PC-9 (cell line): ENCODE measurements around the gene CRADD. TPM values are rescaled to one million over a fixed set of nuclear protein-coding genes. Genes with fewer than 3 reads are reported as not detected.

ENCODE experiments used
- BruUV-seq: library from RNA; stranded (reverse); fragments of 400-500 nt; replicated peaks from 2 replicates; lab custom pipeline; 2021; lab: Mats Ljungman, UMichigan
- CTCF ChIA-PET: fragments of 300-600 bp; sonication (Branson Sonifier 250); formaldehyde crosslinking; loops from one replicate; lab custom pipeline; 2022; ENCODE audit warnings: antibody characterized with exemption; lab: Charles Lee
- POLR2A ChIA-PET: fragments of 300-600 bp; sonication (Branson Sonifier 250); formaldehyde crosslinking; loops from one replicate; lab custom pipeline; 2022; ENCODE audit warnings: antibody characterized with exemption; ENCODE audit not compliant: unreplicated experiment; lab: Charles Lee
- DNase-seq, 2 experiments: peaks; one replicate each; pipeline versions ENCODE4 v3.0.0 to v3.0.0-alpha.2; 2015 to 2022; ENCODE audit warnings: mixed read lengths in 1 of 2
- H2AFZ ChIP-seq: fragments of 200-600 bp; sonication (generic); 2 replicates; pipeline ENCODE4 v1.8.1; 2017; ENCODE audit warnings: antibody characterized with exemption
- H3F3A ChIP-seq: fragments of 200-600 bp; sonication (generic); 2 replicates; pipeline ENCODE4 v1.8.1; 2017; ENCODE audit warnings: antibody characterized with exemption, mild to moderate bottlenecking, low read depth; ENCODE audit not compliant: insufficient read depth
- H3K27ac ChIP-seq: fragments of 200-600 bp; sonication (generic); 2 replicates; pipeline ENCODE4 v1.6.1; 2016; ENCODE audit warnings: mixed run types
- H3K27me3 ChIP-seq: fragments of 200-600 bp; sonication (generic); 2 replicates; pipeline ENCODE4 v1.6.1; 2016; ENCODE audit warnings: low read depth, mixed run types; ENCODE audit not compliant: insufficient read depth
- H3K36me3 ChIP-seq: fragments of 200-600 bp; sonication (generic); 2 replicates; pipeline ENCODE4 v1.6.1; 2016; ENCODE audit warnings: low read depth, mixed run types
- H3K4me1 ChIP-seq: fragments of 200-600 bp; sonication (generic); replicated peaks from 2 replicates; pipeline ENCODE4 v1.6.1; 2016; ENCODE audit warnings: mixed run types; ENCODE audit not compliant: insufficient read depth
- H3K4me2 ChIP-seq: fragments of 200-600 bp; sonication (generic); 2 replicates; pipeline ENCODE4 v1.6.1; 2017; ENCODE audit warnings: mixed run types
- H3K4me3 ChIP-seq: fragments of 200-600 bp; sonication (generic); 2 replicates; pipeline ENCODE4 v1.6.1; 2016; ENCODE audit warnings: mixed run types
- H3K79me2 ChIP-seq: fragments of 200-600 bp; sonication (generic); 2 replicates; pipeline ENCODE4 v1.6.1; 2017; ENCODE audit warnings: low read depth, mixed run types
- H3K9me2 ChIP-seq: fragments of 200-600 bp; sonication (generic); 2 replicates; pipeline ENCODE4 v1.8.1; 2017; ENCODE audit warnings: mild to moderate bottlenecking; ENCODE audit not compliant: insufficient read depth
- H3K9me3 ChIP-seq: fragments of 200-600 bp; sonication (generic); 2 replicates; pipeline ENCODE4 v1.8.1; 2016; ENCODE audit warnings: low read depth; ENCODE audit not compliant: insufficient read depth
- H4K20me1 ChIP-seq: fragments of 200-600 bp; sonication (generic); 2 replicates; pipeline ENCODE4 v1.8.1; 2017; ENCODE audit not compliant: insufficient read depth
- EZH2 ChIP-seq: fragments of 200-600 bp; sonication (generic); IDR thresholded peaks from 2 replicates; pipeline ENCODE4 v1.8.0; 2017; ENCODE audit warnings: antibody characterized with exemption, low read depth
- intact Hi-C: fragments of 100-400 bp; cut with micrococcal nuclease; formaldehyde crosslinking; loops from one replicate; pipeline ENCODE4 v1.10.0; 2022; ENCODE audit not compliant: unreplicated experiment
- total RNA-seq: library from RNA; stranded (reverse); gene quantifications from 2 replicates; pipeline ENCODE4 v1.2.3, GENCODE V29; 2021
- TF ChIP-seq, protein P1 (sequence below): fragments of 200-600 bp; sonication (generic); conservative IDR thresholded peaks from 2 replicates; pipeline ENCODE4 v1.6.1; 2017; ENCODE audit warnings: mixed run types, antibody characterized with exemption, mild to moderate bottlenecking, moderate library complexity

CRADD gene
- total RNA-seq, 1 experiment from 2014 or later: 7.6 TPM

DNA sequence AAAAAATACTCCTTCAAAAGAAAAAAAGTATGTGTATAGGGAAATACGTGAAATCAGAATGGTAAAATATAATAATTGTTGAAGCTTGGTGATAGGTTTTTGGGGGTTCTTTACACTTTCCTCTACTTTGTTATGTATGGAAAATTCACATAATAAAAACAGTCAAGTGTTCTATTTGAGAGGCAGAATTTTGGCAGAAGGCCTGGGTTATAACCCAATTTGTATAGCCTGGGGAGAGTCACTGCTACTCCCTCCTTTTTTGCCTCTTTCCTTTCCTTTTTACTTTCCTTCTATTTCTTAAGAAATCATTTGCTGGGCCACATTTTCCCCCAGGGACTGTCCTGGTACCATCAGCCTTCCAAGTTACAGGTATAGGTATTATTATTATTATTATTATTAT lies 105.7 kb downstream of the CRADD start:
- CTCF ChIA-PET: no interaction called here
- Histone ChIP-seq H3K27ac (no peak overlapping the region), H4K20me1 (no peaks in the 10 kb centered on the region), H3K4me3 (no peak overlapping the region), H3K9me2 (no peaks in the 10 kb centered on the region), H3K79me2 (no peaks in the 10 kb centered on the region), H3K9me3 (0 out of 2 replicates have a peak, but pooled peaks cover under 1% of the 10 kb centered on the region), H2AFZ (no peak overlapping the region), H3K36me3 (no peaks in the 10 kb centered on the region), H3K27me3 (no peaks in the 10 kb centered on the region), H3K4me1 (peaks cover 50% of the 10 kb centered on the region), H3K4me2 (no peak overlapping the region), H3F3A (peaks cover 34% of the 10 kb centered on the region)
- intact Hi-C loops: no loop called here
- TF ChIP-seq, protein P1, sequence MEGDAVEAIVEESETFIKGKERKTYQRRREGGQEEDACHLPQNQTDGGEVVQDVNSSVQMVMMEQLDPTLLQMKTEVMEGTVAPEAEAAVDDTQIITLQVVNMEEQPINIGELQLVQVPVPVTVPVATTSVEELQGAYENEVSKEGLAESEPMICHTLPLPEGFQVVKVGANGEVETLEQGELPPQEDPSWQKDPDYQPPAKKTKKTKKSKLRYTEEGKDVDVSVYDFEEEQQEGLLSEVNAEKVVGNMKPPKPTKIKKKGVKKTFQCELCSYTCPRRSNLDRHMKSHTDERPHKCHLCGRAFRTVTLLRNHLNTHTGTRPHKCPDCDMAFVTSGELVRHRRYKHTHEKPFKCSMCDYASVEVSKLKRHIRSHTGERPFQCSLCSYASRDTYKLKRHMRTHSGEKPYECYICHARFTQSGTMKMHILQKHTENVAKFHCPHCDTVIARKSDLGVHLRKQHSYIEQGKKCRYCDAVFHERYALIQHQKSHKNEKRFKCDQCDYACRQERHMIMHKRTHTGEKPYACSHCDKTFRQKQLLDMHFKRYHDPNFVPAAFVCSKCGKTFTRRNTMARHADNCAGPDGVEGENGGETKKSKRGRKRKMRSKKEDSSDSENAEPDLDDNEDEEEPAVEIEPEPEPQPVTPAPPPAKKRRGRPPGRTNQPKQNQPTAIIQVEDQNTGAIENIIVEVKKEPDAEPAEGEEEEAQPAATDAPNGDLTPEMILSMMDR: no peak
- TF ChIP-seq EZH2: no peak
- no peak for DNase-seq
- POLR2A ChIA-PET: interaction anchor here (0.6 kb wide), 1 partner anchor 295 kb away, joined by 3 read pairs; no protein-coding TSS in a partner anchor
- BruUV-seq: no TSS peak

DNA sequence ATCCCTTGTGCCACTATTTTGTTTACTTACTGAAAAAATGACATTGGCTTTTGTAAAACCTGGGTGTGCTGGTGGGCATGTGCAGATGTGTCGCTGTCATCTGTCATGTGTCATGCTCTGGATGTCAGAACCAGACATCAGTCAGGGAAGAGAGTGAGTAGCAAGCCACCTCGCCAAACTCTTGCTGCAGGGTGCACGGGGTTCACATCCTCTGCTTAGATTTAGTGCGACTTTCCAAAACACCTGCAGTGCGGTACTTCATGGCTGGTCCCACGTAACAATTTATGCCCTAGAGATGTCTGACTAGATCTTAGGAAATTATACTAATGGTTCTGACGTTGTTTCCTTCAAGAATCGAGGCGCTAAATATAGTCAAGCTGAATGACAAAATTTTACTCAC lies 106.7 kb downstream of the CRADD start:
- no peaks in the 10 kb centered on the region for H3K36me3 ChIP-seq
- intact Hi-C loops: loop anchor here (1.0 kb wide), 1 partner anchor 214 kb away; no protein-coding TSS in a partner anchor
- peak overlapping the region; percentile 73 for H3K4me2 ChIP-seq
- no peaks in the 10 kb centered on the region for H3K27me3 ChIP-seq
- ChIA-PET CTCF (no interaction called here), POLR2A (interaction anchor here (0.6 kb wide), 2 partner anchors 294 to 639 kb away, joined by 3 read pairs; no protein-coding TSS in a partner anchor)
- H3K79me2 ChIP-seq: no peaks in the 10 kb centered on the region
- H2AFZ ChIP-seq: no peak overlapping the region
- peak overlapping the region; percentile 93 for H3K27ac ChIP-seq
- TF ChIP-seq EZH2: no peak
- TF ChIP-seq, protein P1: no peak
- H3K9me3 ChIP-seq: 0 out of 2 replicates have a peak, but pooled peaks cover 7% of the 10 kb centered on the region
- BruUV-seq: no TSS peak
- DNase-seq: no peak
- H4K20me1 ChIP-seq: no peaks in the 10 kb centered on the region
- peaks cover 34% of the 10 kb centered on the region for H3F3A ChIP-seq
- H3K4me1 ChIP-seq: peaks cover 52% of the 10 kb centered on the region
- no peak overlapping the region for H3K4me3 ChIP-seq
- no peaks in the 10 kb centered on the region for H3K9me2 ChIP-seq

DNA sequence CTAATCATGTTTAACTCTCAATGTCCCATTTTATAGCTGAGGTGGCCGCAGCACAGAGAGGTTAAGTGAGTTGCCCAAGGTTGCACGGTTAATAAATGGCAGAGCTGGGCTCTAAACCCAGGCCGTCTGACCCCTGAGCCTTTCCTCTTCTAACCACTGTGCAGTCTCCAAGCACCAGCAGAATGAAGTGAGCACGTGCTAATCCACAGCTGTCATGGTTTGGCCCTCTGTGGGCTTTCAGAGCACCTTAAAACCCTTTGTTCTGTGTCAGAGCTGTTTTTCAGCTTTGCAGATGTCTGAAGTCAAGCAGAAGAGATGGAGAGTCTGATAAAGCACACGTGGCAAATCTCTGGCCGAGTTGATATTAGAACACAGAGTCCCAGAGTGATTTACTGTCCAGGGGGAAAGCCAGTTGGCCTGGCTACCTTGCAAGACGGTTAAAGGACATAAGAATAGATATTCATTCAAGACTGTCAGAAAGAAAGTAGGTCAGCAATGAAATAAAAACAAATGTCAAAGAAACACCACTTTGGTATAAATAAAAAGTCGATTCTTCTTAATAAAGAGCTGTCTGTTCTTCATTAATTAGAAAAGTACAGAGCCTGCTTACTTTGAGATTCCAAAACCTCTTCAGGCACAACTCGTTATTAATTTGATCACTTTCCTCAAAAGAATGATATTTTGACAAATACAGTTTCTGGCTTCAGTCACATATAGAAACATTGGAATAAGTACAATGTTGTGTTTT lies 107.3 kb downstream of the CRADD start:
- BruUV-seq: no TSS peak
- Histone ChIP-seq H3K27me3 (no peaks in the 10 kb centered on the region), H3K9me2 (no peaks in the 10 kb centered on the region), H4K20me1 (no peaks in the 10 kb centered on the region), H3F3A (peaks cover 34% of the 10 kb centered on the region), H3K4me1 (peaks cover 52% of the 10 kb centered on the region), H2AFZ (no peak overlapping the region), H3K9me3 (0 out of 2 replicates have a peak, but pooled peaks cover 7% of the 10 kb centered on the region), H3K36me3 (no peaks in the 10 kb centered on the region), H3K4me3 (peak overlapping the region; percentile 40; the same call in 1 of the 2 replicates), H3K4me2 (peak overlapping the region; percentile 73), H3K27ac (peak overlapping the region; percentile 93), H3K79me2 (no peaks in the 10 kb centered on the region)
- DNase-seq: peak; percentile 44 to 86
- ChIA-PET POLR2A (interaction anchor here (0.6 kb wide), 1 partner anchor 639 kb away, joined by 3 read pairs; no protein-coding TSS in a partner anchor), CTCF (no interaction called here)
- intact Hi-C loops: loop anchor here (1.0 to 5.0 kb wide), 4 partner anchors 103 to 315 kb away; no protein-coding TSS in a partner anchor
- TF ChIP-seq, protein P1: no peak
- no peak for TF ChIP-seq EZH2
